Ovary (tissue), 9 donors: ENCODE measurements around the gene MUL1. TPM values are rescaled to one million over a fixed set of nuclear protein-coding genes. Genes with fewer than 3 reads are reported as not detected.

Experiments used
- DNase-seq, 5 donors: peaks; one replicate each; pipeline ENCODE4 v3.0.0-alpha.2; 2019 to 2020
- H3K27ac ChIP-seq, 2 donors: fragments of 200-600 bp; one replicate each; pipeline versions ENCODE4 v1.5.1 to v1.8.0; 2019 to 2022
- H3K27me3 ChIP-seq: fragments of 200-600 bp; one replicate; pipeline ENCODE4 v1.8.0; 2022
- H3K36me3 ChIP-seq: fragments of 200-600 bp; sonication (generic); one replicate; pipeline ENCODE4 v1.5.1; 2019
- H3K4me1 ChIP-seq: one replicate; pipeline ENCODE4 v1.8.1; 2013; ENCODE audit warnings: mild to moderate bottlenecking, moderate library complexity; ENCODE audit not compliant: insufficient read depth
- H3K4me3 ChIP-seq: fragments of 200-600 bp; sonication (generic); one replicate; pipeline ENCODE4 v1.5.1; 2017
- H3K9me3 ChIP-seq, 2 donors: fragments of 200-600 bp in 1 of 2; sonication (generic) in 1 of 2; one replicate each; pipeline versions ENCODE4 v1.5.1 to v1.8.1; 2013 to 2019; ENCODE audit warnings: mild to moderate bottlenecking in 1 of 2, moderate library complexity in 1 of 2
- EP300 ChIP-seq: sonication (generic); formaldehyde crosslinking; IDR thresholded peaks from one replicate; pipeline ENCODE4 v1.6.1; 2017; ENCODE audit warnings: antibody characterized with exemption
- POLR2A ChIP-seq: fragments of 450-650 bp; IDR thresholded peaks from one replicate; pipeline ENCODE4 v1.6.1; 2017; ENCODE audit warnings: antibody characterized with exemption, mild to moderate bottlenecking, moderate library complexity
- WGBS, 3 donors: extraction: QIAGEN DNeasy Blood & Tissue Kit in 1 of 3; methylation state at CpG; one replicate each; pipeline versions ENCODE4 v1.1.5 to v1.1.7; 2013 to 2017; 5-methylcytosine and 5-hydroxymethylcytosine counted together
- intact Hi-C, 4 donors: fragments of 100-400 bp; cut with DNase I; formaldehyde crosslinking; loops; one replicate each; pipeline versions ENCODE4 v1.11.0 to v1.15.1; 2022 to 2023
- polyA plus RNA-seq, 2 donors: library from polyadenylated mRNA; stranded (reverse); fragments of 200-250 nt in 1 of 2; fragments of 350-450 nt in 1 of 2; fragmentation: Illumina TruSeq in 1 of 2; extraction: RNeasy Lipid Tissue Mini Kit (QIAGEN cat#74804) in 1 of 2; gene quantifications; one replicate each; pipeline ENCODE4 v1.2.3, GENCODE V29; 2013 to 2014
- total RNA-seq, 7 donors: library from RNA; depleted of rRNA in 2 of 7; stranded (reverse); fragments of >200 nt in 2 of 7; fragmentation: NEBNext Ultra II Directional in 3 of 7; extraction: Animal tissue kit (Norgen Biotek cat#: 25700) in 3 of 7; gene quantifications; one replicate each; pipeline versions ENCODE4 v1.1.0 to v1.2.4, GENCODE V29; 2016 to 2023
- TF ChIP-seq, protein P1 (sequence below), 3 donors: fragments of 450-650 bp in 2 of 3; fragments of 200-600 bp in 1 of 3; IDR thresholded peaks; one replicate each; pipeline versions ENCODE4 v1.5.1 to v1.8.0; 2016 to 2022; ENCODE audit warnings: antibody characterized with exemption in 3 of 3, mild to moderate bottlenecking in 1 of 3
- donor health status: DM: no; HTN: no; CAD: no; lungs with moderate emphysema.
- donor health status: DM: no; HTN: no; CAD: no.
- donor health status: Bipolar disorder and iron deficiency.
- donor health status: DM: yes; HTN: yes; CAD: no.
- donor health status: DM: no; HTN: no; CAD: no.
- donor health status: DM: yes; HTN: yes; CAD: no.

The MUL1 gene
- total and polyA plus RNA-seq, 9 donors = 16.7 to 31.6 (median 23.9) TPM

DNA sequence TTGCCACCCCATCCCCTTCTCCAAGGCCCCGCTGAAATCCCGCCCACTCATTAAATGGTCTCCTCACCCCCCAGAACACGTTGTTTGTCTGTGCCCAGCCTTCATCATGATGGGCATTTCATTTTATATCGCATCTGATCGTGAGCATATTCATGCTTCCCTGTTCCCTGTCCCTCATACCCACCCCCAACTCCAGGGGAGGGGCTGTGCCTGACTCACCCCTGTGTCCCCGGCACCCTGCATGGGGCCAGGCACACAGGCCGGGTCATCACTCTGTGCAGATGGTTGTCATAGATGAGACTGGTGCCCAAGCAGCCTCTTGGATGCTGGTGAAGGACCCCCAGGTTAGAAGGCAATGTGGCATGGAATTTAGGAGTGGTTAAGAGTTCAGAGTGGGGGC, 33.0 kb downstream of the MUL1 start:
- TF ChIP-seq POLR2A = no peak
- TF ChIP-seq, protein P1, sequence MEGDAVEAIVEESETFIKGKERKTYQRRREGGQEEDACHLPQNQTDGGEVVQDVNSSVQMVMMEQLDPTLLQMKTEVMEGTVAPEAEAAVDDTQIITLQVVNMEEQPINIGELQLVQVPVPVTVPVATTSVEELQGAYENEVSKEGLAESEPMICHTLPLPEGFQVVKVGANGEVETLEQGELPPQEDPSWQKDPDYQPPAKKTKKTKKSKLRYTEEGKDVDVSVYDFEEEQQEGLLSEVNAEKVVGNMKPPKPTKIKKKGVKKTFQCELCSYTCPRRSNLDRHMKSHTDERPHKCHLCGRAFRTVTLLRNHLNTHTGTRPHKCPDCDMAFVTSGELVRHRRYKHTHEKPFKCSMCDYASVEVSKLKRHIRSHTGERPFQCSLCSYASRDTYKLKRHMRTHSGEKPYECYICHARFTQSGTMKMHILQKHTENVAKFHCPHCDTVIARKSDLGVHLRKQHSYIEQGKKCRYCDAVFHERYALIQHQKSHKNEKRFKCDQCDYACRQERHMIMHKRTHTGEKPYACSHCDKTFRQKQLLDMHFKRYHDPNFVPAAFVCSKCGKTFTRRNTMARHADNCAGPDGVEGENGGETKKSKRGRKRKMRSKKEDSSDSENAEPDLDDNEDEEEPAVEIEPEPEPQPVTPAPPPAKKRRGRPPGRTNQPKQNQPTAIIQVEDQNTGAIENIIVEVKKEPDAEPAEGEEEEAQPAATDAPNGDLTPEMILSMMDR (IDR thresholded peaks at IDR 0.05) = no peak
- no peak for TF ChIP-seq EP300
- no peak overlapping the region for H3K4me3 ChIP-seq
- H3K36me3 ChIP-seq = no peaks in the 10 kb centered on the region
- H3K9me3 ChIP-seq = no peaks in the 10 kb centered on the region
- H3K27ac ChIP-seq = peak overlapping the region in 1 of 2 donors; percentile 15
- H3K27me3 ChIP-seq = no peaks in the 10 kb centered on the region
- intact Hi-C loops = loop anchor here in 1 of 4 donors (10.0 kb wide), 1 partner anchor 270 kb away; no protein-coding TSS in a partner anchor
- WGBS, 3 donors = 59 to 71% (median 65%) methylated on average over 7 of the region's 7 CpGs
- H3K4me1 ChIP-seq = peaks cover 16% of the 10 kb centered on the region
- no peak for DNase-seq

- no peaks in the 10 kb centered on the region for H3K9me3 ChIP-seq
- H3K36me3 ChIP-seq = no peaks in the 10 kb centered on the region
- no peak for DNase-seq
- H3K4me3 ChIP-seq = no peak overlapping the region
- H3K27me3 ChIP-seq = no peaks in the 10 kb centered on the region
- peaks cover 16% of the 10 kb centered on the region for H3K4me1 ChIP-seq
- intact Hi-C loops = loop anchor here in 1 of 4 donors (10.0 kb wide), 1 partner anchor 270 kb away; no protein-coding TSS in a partner anchor
- H3K27ac ChIP-seq = no peak overlapping the region
- no peak for TF ChIP-seq EP300
- WGBS, 3 donors = 59 to 81% (median 77%) methylated on average over 2 of the region's 2 CpGs
Measured at GRCh38 chr1:20474333-20474975, 33.5 kb downstream of the MUL1 start.

DNA sequence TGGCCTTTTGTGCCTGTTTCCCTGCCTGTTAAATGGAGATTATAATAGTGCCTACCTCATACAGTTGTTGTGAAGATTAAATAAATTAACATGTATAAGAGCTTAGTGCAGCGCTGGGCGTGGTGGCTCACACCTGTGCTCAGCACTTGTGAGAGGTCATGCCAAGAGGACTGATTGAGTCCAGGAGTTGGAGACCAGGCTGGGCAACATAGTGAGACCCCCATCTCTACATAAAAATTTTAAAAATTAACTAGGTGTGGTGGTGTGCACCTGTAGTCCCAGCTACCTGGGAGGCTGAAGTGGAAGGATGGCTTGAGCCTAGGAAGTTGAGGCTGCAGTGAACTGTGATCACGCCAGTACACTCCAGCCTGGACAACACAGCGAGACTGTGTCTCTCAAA, 34.1 kb downstream of the MUL1 start:
- TF ChIP-seq, protein P1 (IDR thresholded peaks at IDR 0.05) = no peak
- TF ChIP-seq POLR2A (no peak), EP300 (no peak)
- Histone ChIP-seq H3K4me3 (no peak overlapping the region), H3K27ac (no peak overlapping the region), H3K4me1 (peaks cover 16% of the 10 kb centered on the region), H3K9me3 (no peaks in the 10 kb centered on the region), H3K27me3 (no peaks in the 10 kb centered on the region), H3K36me3 (no peaks in the 10 kb centered on the region)
- intact Hi-C loops = loop anchor here in 1 of 4 donors (10.0 kb wide), 1 partner anchor 269 kb away; no protein-coding TSS in a partner anchor
- DNase-seq = no peak
- 93 to 96% (median 94%) methylated on average over 4 of the region's 4 CpGs for WGBS, 3 donors

DNA sequence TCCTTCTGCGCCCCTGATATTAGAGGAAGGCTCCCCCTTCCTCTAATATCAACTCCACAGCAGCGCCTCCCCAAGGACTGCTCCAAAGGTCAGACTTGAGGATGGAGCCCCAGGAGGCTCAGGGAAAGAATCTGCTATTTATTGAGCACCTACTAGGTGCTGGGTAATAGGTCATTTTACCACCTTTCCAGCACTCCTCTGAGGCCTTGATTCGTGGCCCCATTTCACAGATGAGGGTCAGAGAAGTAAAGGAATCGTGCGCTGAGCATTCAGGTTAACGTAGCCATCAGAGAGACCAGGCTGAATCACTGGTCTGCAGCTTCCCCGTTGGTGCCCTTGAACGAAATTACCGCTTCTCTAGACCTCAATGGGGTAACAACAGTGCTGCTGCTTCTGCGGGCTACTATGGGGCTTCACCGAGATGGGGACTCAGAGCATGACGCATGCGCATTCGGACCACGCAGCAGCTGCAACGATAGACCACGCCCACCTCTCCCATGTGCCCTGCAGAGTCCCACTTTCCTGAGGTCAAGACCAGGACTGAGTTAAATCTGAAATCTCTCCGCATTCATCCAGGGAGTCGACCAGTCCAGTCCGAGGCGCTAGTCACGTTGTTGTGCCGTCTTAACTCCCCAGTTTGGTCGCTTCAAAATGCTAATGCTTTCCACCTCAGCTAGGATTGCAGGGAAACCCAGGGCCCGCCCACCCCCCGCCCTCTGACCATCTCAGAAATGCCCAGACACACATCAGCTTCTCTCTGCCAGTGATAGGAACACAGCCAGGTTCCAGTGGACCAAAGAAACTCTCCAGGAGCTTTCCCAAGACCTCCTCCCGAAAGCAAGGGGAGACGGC, 34.9 kb downstream of the MUL1 start:
- TF ChIP-seq EP300 = no peak
- TF ChIP-seq, protein P1 (IDR thresholded peaks at IDR 0.05) = no peak
- no peak for TF ChIP-seq POLR2A
- H3K27ac ChIP-seq = no peak overlapping the region
- WGBS, 3 donors = 29 to 32% (median 30%) methylated on average over 28 of the region's 28 CpGs
- H3K4me1 ChIP-seq = peaks cover 13% of the 10 kb centered on the region
- H3K36me3 ChIP-seq = no peaks in the 10 kb centered on the region
- peak; percentile 76 to 88 (median 84) for DNase-seq
- H3K4me3 ChIP-seq = no peak overlapping the region
- no peaks in the 10 kb centered on the region for H3K27me3 ChIP-seq
- intact Hi-C loops = loop anchor here in 1 of 4 donors (10.0 kb wide), 1 partner anchor 268 kb away; no protein-coding TSS in a partner anchor
- no peaks in the 10 kb centered on the region for H3K9me3 ChIP-seq
